Muscle of arm (tissue), 14 donors: ENCODE measurements around the gene PPOX. TPM values are rescaled to one million over a fixed set of nuclear protein-coding genes. Genes with fewer than 3 reads are reported as not detected.

Source experiments
- DNase-seq: peaks from one replicate; pipeline ENCODE4 v3.0.0-alpha.2; 2013
- long read RNA-seq, 11 donors: transcript quantifications; one replicate each; lab custom pipeline, GENCODE V29; 2026
- polyA plus RNA-seq, 12 donors: library from polyadenylated mRNA; unstranded; fragments of 120-200 nt; gene quantifications; one replicate each; pipeline ENCODE4 v1.2.1, GENCODE V29; 2013; ENCODE audit not compliant: insufficient read length in 12 of 12

The PPOX gene
- polyA plus RNA-seq = 10 to 100 TPM in 11 of 12 donors, not detected in 1; 14.1 to 38.7 (median 23.6) TPM
- long read RNA-seq, donor 1, partial matches to known transcripts = 10 of 14 reads
- long read RNA-seq, donor 1, other reads (novel, unspliced or antisense) = 0 of 14 reads
- long read RNA-seq, donor 2, partial matches to known transcripts = 0 of 1 reads
- long read RNA-seq, donor 2, other reads (novel, unspliced or antisense) = 0 of 1 reads
- long read RNA-seq, donor 3, partial matches to known transcripts = 6 of 8 reads
- long read RNA-seq, donor 3, other reads (novel, unspliced or antisense) = 0 of 8 reads
- long read RNA-seq, donor 4, partial matches to known transcripts = 0 of 1 reads
- long read RNA-seq, donor 4, other reads (novel, unspliced or antisense) = 0 of 1 reads
- long read RNA-seq, donor 5, partial matches to known transcripts = 17 of 24 reads
- long read RNA-seq, donor 5, other reads (novel, unspliced or antisense) = 0 of 24 reads
- long read RNA-seq, donor 6, partial matches to known transcripts = 8 of 9 reads
- long read RNA-seq, donor 6, other reads (novel, unspliced or antisense) = 0 of 9 reads
- long read RNA-seq, donor 7, partial matches to known transcripts = 8 of 12 reads
- long read RNA-seq, donor 7, other reads (novel, unspliced or antisense) = 0 of 12 reads
- long read RNA-seq, donor 8, partial matches to known transcripts = 25 of 28 reads
- long read RNA-seq, donor 8, other reads (novel, unspliced or antisense) = 0 of 28 reads
- long read RNA-seq, donor 9 = 0 reads
- long read RNA-seq, donor 10, partial matches to known transcripts = 13 of 14 reads
- long read RNA-seq, donor 10, other reads (novel, unspliced or antisense) = 0 of 14 reads
- long read RNA-seq, donor 11, partial matches to known transcripts = 12 of 15 reads
- long read RNA-seq, donor 11, other reads (novel, unspliced or antisense) = 0 of 15 reads

GRCh38 chr1:161165742-161166668 is at the start of gene PPOX:
Gene PPOX (plus strand): TSS chr1:161166426. CDS start chr1:161166848, 422 bp downstream.
- peak; percentile 98 for DNase-seq

DNA sequence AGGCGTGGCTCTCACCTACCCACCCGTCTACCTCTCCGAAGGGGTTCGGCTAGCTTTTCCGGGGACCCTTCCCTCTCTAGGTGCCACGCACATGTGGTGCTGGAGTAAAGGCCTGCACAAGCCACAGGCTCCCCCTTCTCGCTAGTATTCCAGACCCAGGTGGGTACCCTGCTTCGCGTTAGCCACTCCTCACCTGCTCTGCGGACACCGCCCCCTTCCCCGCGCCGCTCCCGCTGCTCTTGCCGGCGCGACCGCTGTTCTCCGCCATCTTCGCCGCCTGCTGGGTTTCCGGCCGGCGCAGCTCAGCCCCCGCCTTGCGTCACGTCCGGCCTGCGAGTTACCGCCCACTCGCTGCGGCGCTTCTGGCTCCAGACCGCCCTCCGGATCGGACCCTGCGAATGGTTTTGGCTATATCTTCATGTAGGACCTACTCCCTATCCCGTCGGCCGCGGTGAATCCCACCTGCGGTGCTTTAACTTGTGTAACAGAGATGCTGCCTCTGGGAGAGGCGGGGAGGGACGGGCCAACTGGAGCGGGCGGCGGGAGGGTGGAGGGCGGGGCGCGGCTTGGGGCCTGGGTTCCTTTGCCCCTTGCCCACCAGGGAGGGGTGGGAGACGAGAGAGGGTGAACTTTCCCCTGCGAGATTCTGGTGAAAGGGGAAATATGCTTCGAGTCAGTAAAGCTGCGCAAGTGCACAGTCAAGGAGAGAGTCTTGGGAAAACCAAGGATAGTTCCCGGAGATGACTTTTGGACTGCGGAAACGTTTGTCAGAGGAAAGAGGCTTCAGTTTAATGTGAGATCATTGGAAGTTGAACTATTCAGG is 48.3 kb upstream of the PPOX start, which contains the start of the genes NIT1 and PFDN2:
TSS of gene NIT1 (plus strand) at position 347 of the 823 bp plus-strand sequence. CDS start at position 419, 72 bp downstream.
TSS of gene PFDN2 (minus strand) at position 279 of the 823 bp plus-strand sequence. CDS start at position 268, 11 bp downstream.
- peak; percentile 91 for DNase-seq

DNA sequence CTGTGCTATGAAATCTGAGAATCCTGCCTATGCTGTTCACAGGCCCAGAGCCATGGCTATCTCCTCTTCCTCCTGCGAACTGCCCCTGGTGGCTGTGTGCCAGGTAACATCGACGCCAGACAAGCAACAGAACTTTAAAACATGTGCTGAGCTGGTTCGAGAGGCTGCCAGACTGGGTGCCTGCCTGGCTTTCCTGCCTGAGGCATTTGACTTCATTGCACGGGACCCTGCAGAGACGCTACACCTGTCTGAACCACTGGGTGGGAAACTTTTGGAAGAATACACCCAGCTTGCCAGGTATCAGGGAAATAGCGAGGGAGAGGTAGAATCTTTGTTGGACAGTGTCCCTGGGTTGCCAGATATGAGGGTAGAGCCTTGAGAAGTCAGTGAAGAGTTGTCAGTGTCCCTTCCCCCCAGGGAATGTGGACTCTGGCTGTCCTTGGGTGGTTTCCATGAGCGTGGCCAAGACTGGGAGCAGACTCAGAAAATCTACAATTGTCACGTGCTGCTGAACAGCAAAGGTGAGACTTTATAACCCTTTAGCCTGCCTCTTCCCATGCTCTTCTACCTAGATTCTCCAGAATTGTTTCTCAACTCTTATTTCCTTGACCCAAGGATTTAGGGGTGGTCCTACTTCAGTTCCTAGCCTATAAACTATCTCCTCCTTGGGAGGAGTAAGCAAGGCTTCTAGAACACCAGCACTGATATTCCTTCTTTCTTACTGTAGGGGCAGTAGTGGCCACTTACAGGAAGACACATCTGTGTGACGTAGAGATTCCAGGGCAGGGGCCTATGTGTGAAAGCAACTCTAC is 46.9 kb upstream of the PPOX start:
- DNase-seq = peak; percentile 53

DNA sequence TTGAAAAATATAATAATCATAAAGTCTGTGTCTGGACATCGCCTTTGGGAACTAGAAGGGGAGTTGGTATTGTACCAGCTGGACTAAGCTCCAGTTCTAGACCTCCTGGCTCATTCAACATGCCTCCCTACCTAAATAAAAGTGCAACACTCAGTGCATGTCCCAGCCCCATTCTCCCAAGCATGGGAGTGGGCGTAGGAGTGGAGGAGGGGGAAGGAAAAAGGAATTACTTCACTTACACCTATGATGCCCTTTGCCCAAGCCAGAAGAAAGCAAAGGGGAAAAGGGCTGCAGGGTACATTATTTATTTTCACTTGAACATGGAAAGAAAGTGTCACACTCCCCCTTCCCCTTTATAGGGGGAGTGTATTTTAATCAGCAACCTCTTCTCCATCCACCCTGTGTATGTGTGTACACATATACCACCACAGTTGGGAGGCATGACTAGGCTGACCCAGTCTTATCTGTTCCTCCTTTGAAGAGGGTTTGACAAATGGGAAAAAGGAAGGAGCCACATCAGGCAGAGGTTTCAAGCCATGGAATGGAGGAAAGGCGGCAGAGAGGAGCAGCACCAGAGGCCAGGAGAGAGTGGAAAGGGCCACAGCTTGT is 45.1 kb upstream of the PPOX start:
- DNase-seq = no peak

DNA sequence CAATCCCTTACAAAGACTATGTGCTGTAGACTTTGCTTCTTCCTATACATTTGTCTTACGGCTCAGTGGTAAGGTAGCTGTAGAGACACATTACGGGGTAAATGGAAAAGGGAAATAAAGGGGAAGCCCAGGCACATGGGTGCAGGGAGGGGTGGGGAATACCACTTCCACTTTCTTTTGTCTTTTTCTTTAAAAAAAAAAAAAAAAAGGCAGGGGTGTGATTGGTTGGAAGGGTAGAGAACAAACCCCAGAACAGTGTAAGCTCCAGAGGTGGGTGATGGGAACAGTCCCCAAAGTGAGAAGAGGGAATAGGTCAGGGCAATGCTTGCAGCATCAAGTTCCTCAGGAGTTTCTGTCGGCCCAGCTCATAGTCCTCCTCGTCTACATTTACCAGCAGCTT is 44.4 kb upstream of the PPOX start:
- no peak for DNase-seq

DNA sequence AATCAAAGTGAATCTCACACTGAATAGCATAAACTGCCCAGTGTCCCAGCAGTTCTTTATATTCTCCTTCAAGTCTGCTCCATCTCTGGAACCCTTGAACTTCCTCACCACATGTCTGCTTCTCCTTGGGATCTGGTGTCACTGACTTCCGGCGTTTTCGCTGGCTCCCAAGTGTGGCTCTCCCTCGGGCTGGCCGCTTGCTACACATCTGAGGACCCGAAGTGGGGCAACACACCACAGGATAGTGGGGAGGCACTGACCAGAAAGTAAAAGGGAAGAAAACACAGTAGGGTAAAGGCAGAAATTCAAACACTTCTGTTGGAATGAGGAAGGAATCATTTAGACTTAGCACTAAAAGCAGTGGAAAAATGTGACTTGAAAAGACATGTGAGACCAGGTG is 43.3 kb upstream of the PPOX start:
- no peak for DNase-seq

DNA sequence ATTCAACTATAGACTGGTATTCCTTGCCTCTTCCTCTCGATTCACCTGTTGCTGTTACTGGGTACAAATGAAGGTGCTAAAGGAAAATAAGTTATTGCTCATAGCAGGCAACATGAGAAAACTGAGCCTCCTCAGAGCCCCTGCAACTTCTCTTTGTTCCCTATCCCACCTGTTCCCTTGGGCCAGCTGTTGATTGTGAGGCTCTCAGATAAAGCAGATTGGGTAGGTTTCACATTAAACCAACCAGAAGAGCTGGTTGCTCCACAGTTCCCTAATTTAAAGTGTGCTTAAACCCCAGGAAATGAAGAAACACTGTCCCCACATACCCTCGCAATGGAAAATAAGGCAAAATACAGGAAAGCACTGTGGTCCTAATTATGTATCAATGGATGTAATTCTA is 38.6 kb upstream of the PPOX start:
- no peak for DNase-seq

GRCh38 chr1:161128591-161129420 is 37.4 kb upstream of the PPOX start:
- DNase-seq = no peak

- no peak for DNase-seq
These were observed 36.0 kb upstream of the PPOX start for GRCh38 chr1:161130266-161130665.

GRCh38 chr1:161131523-161132409 is 34.5 kb upstream of the PPOX start:
- DNase-seq = peak; percentile 55

GRCh38 chr1:161132410-161133219 is 33.6 kb upstream of the PPOX start, which contains the start of gene DEDD:
Gene DEDD (minus strand): TSS chr1:161132667. CDS start chr1:161124462, 8,205 bp downstream.
- peak; percentile 94 for DNase-seq

- DNase-seq = no peak
These were observed 32.9 kb upstream of the PPOX start for GRCh38 chr1:161133220-161133740.

- no peak for DNase-seq
These were observed 28.3 kb upstream of the PPOX start for GRCh38 chr1:161137881-161138280.

- no peak for DNase-seq
These were observed 27.8 kb upstream of the PPOX start for GRCh38 chr1:161138431-161138830.

- DNase-seq = no peak
These were observed 26.5 kb upstream of the PPOX start for GRCh38 chr1:161139766-161140165.
